ENCODE data around the gene SLC51A.
"Not testable (repeated sequence)": the region's sequence is repeated elsewhere in the genome, so short reads cannot be mapped to it uniquely, and the experiment has no call there.

- TF ChIP-seq CTCF (IDR thresholded peaks at IDR 0.05 in 8 of 11, conservative IDR thresholded peaks at IDR 0.05 in 3 of 11); POLR2A (IDR thresholded peaks at IDR 0.05): not testable (repeated sequence)
These were observed 27.8 kb downstream of the SLC51A start for GRCh38 chr3:196244166-196244565.

Measured in spleen (tissue), 7 donors.